Measurements from ENCODE around the gene LZTR1.

GRCh38 chr22:20951932-20952380 lies 30.1 kb upstream of the LZTR1 start:
- TF ChIP-seq, protein P1, sequence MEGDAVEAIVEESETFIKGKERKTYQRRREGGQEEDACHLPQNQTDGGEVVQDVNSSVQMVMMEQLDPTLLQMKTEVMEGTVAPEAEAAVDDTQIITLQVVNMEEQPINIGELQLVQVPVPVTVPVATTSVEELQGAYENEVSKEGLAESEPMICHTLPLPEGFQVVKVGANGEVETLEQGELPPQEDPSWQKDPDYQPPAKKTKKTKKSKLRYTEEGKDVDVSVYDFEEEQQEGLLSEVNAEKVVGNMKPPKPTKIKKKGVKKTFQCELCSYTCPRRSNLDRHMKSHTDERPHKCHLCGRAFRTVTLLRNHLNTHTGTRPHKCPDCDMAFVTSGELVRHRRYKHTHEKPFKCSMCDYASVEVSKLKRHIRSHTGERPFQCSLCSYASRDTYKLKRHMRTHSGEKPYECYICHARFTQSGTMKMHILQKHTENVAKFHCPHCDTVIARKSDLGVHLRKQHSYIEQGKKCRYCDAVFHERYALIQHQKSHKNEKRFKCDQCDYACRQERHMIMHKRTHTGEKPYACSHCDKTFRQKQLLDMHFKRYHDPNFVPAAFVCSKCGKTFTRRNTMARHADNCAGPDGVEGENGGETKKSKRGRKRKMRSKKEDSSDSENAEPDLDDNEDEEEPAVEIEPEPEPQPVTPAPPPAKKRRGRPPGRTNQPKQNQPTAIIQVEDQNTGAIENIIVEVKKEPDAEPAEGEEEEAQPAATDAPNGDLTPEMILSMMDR (IDR thresholded peaks at IDR 0.05; ENCODE audit: low read depth, low read length): no peak
- no peak for TF ChIP-seq EZH2phosphoT487 (IDR thresholded peaks at IDR 0.05; ENCODE audit: low read depth)
